GM13976 (cell line): ENCODE measurements around the gene TMEM221.

Experiments
- DNase-seq: peaks from one replicate; pipeline ENCODE4 v3.0.0; 2012; ENCODE audit warnings: low spot score
- in situ Hi-C: fragments of 300-500 bp; cut with MboI; formaldehyde crosslinking; loops from one replicate; pipeline ENCODE4 v1.12.0; 2022; ENCODE audit warnings: low sequenced_read_pairs, mixed read lengths, inconsistent platforms; ENCODE audit not compliant: unreplicated experiment
- TF ChIP-seq, protein P1 (sequence below): IDR thresholded peaks from 2 replicates; pipeline ENCODE4 v1.5.1; 2012; ENCODE audit warnings: borderline replicate concordance, mild to moderate bottlenecking; ENCODE audit not compliant: insufficient read depth; ENCODE audit errors: extremely low read depth, missing control alignments, control extremely low read depth

TMEM221 gene

DNA sequence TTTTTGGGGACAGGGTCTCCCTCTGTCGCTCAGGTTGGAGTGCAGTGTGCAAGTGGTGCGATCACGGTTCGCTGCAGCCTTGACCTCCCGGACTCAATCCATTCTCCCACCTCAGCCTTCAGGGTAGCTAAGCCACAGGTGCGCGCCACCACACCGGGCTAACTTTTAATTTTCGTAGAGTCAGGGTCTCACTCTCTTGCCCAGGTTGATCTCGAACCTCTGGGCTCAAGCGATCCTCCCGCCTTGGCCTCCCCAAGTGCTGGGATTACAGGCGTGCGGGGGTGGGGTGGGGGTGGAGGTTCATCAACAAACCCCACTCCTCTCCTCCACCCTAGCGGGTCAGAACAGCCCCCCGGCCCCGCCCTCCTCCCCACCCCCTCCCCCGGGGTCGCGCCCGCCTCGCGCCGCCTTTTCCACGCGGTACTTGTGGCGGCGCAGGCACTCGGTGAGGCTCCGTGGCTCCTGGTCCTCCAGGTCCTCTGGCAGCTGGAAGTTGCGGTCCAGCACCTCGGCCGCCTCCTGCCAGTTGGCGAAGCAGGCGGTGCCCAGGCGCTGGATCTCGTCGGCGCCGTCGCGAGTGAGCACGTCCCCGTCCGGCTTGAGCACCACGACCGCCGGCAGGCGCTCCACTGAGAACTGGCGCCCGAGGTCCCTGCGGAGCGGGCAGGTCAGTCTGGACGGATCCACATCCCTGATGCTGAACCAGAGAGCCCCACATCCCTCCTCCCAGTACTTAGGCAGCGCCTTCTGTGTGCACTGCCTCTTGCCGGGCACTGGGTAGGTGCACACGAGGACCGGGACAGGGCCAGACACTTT lies 7.0 kb upstream of the TMEM221 start:
- DNase-seq, result no peak
- in situ Hi-C loops, result no loop called here
- TF ChIP-seq, protein P1, sequence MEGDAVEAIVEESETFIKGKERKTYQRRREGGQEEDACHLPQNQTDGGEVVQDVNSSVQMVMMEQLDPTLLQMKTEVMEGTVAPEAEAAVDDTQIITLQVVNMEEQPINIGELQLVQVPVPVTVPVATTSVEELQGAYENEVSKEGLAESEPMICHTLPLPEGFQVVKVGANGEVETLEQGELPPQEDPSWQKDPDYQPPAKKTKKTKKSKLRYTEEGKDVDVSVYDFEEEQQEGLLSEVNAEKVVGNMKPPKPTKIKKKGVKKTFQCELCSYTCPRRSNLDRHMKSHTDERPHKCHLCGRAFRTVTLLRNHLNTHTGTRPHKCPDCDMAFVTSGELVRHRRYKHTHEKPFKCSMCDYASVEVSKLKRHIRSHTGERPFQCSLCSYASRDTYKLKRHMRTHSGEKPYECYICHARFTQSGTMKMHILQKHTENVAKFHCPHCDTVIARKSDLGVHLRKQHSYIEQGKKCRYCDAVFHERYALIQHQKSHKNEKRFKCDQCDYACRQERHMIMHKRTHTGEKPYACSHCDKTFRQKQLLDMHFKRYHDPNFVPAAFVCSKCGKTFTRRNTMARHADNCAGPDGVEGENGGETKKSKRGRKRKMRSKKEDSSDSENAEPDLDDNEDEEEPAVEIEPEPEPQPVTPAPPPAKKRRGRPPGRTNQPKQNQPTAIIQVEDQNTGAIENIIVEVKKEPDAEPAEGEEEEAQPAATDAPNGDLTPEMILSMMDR, result no peak

- in situ Hi-C loops, result no loop called here
- TF ChIP-seq, protein P1, result no peak
- no peak for DNase-seq
Measured at GRCh38 chr19:17454576-17455071, 6.2 kb upstream of the TMEM221 start.

DNA sequence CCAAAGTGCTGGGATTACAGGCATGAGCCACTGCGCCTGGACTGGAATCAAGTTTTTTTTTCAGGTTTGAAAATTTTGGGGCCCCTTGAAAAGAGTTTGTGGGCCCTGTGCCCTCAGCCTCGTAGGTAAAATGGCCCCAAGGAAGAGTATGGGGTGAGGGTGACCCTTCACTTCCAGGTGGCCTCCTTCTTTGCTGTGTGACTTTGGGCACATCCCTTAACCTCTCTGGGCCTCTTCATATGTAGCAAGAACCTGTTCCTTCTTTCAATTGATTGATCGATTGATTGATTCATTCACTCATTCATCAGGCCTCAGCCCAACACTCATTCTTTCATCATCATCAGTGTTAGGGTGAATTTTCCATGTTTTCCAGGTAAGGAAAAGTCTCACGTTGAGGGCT lies 3.4 kb upstream of the TMEM221 start:
- in situ Hi-C loops, result no loop called here

DNA sequence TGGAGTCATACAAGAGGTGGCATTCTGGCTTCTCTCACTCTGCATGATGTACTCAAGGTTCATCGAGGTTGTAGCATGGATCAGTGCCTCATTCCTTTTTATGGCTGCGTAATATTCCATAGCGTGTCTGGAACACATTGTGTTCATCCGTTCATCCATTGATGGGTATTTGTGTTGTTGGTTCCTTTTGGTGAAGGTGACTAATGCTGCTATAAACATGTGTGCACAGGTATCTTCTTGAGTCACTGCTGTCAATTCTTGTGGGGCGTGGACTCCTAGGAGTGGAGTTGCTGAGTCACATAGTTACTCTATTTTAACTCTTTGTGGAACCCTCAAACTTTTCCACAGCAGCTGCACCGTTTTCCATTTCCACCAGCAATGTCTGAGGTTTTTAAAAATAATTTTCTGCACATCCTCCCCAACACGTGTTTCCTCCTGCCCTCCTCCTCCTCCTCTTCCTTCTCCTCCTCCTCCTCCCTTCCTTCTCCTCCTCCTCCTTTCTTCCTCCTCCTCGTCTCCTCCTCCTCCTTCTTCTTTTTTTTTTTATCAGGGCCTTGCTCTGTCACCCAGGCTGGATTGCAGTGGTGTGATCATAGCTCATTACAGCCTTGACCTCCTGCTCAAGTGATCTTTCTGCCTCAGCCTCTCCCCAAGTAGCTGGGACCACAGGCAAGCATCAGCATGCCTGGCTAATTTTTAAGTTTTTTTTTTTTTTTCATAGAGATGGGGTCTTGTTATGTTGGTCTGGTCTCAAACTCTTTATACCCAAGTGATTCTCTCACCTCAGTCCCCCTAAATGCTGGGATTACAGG lies 2.0 kb upstream of the TMEM221 start:
- DNase-seq, result peak; percentile 52
- in situ Hi-C loops, result no loop called here
- TF ChIP-seq, protein P1, result no peak

More for the DNA sequence above, 3.4 kb upstream of the TMEM221 start:
- TF ChIP-seq, protein P1, result no peak
- DNase-seq, result no peak

DNA sequence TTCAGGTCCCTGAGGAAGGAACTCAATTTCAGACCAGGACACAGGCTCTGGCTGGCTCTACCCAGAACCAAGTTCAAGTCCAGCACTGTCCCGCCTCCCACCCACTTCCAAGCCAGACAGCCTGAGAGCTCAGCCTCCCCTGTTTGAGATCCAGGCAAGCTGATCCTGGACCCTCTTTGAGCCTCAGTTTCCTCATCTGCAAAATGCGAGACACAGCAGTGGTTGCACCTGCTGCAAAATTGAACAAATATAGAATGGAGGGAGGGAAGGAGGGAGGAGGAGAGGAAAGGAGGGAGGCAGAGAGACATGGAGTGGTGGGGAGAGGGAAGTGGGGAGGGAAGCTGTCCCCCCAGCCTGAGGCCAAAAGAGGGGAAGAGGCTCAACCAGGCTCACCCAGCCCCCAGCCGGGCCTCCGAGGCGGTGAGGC lies 751 bp downstream of the TMEM221 start:
- TF ChIP-seq, protein P1, result no peak
- no peak for DNase-seq
- in situ Hi-C loops, result no loop called here

GRCh38 chr19:17445526-17446165 lies 2.8 kb downstream of the TMEM221 start:
- TF ChIP-seq, protein P1, result no peak
- DNase-seq, result no peak
- in situ Hi-C loops, result no loop called here
